Stimulated activated CD4-positive, alpha-beta T cell treated with anti-CD3 and anti-CD28 coated beads, TNF-alpha, amount 100 ng/mL, for 4 hours (primary cell): Measurements from ENCODE around the gene MOCOS.
"Not testable (repeated sequence)": the region's sequence is repeated elsewhere in the genome, so short reads cannot be mapped to it uniquely, and the experiment has no call there.

Experiments used
- DNase-seq, 3 experiments: peaks; one replicate each; pipeline ENCODE4 v3.0.0-alpha.2; 2020; ENCODE audit warnings: low read depth in 3 of 3

The MOCOS gene

DNA sequence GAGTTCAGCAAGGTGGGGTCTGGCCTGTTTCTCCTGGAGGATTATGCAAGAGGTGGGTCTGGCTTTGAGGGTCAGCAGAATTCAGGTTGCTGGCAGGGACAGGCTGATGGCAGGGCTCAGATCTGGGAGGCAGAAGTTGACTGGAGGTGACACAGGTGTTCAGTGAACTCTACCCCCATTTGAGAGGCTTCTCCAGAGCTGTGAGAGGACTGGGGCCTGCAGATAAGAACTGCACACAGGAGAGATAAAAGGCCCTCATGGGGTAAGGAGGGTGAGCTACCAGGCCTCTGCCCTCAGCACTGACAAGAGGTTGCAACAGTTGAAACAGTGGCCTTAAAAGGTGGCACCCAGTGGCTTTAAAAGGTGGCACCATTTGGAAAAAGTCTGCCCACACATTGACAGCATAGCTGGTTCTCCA, 13.1 kb downstream of the MOCOS start:
- no peak for DNase-seq

DNA sequence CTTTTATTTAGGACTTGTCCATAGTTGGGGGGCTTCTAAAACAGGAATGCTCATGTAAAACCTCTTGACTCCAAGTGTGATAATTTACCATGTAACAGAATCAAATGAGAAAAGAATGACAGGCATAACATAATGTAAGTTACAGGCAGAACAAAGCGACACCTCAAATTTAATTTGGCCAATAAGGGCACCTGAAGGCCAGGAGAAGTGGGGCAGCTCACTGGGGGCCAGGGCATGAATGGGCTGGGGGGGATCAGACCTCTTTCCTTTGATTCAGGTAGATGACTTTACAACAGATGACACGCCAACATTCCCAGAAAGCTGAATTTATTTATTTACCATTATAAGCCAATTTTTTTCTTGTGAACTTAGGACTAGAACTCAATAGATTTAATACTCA, 14.5 kb downstream of the MOCOS start:
- no peak for DNase-seq

DNA sequence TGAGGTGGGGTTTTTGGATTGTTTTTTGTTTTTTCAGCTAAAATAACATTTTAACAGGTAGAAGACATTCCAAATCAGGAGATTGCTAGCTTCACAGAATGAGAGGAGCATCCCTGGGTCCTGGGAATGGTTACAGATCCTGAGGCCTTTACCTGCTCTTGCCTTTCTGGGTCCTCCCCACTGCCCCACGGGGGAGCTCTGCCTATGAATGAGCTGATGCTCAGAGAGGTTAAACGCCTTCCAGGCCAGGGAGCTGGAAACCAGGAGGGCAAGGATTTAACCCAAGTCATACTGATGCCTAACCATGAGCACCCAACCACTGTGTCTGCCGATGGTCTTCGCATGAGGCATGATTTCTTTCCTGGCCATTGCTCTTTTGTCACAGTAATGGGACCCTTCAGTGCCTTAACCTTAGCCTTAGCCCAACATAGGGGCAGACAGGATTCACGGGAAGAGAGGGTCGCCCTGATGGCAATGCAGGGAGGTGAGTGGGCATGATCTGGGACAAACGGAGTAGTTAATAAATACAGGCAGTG, 16.1 kb downstream of the MOCOS start:
- DNase-seq: no peak

DNA sequence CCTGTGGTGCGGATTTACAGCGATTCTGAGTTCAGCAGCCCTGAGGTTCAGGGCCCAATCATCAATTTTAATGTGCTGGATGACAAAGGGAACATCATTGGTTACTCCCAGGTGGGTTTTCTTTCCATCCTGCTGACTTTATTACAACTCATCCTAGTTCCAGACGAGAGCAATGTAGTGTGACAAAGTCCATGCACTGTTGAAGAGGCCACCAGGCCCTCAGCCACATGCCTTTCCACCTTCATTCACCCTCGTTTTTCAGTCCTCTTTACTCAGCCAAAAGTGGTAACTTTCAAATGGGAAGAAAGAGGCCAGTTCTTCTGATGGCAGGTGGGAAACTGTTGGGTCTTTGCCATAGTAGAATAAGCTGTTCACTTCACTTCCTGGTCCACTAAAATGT, 17.9 kb downstream of the MOCOS start:
- DNase-seq: no peak

DNA sequence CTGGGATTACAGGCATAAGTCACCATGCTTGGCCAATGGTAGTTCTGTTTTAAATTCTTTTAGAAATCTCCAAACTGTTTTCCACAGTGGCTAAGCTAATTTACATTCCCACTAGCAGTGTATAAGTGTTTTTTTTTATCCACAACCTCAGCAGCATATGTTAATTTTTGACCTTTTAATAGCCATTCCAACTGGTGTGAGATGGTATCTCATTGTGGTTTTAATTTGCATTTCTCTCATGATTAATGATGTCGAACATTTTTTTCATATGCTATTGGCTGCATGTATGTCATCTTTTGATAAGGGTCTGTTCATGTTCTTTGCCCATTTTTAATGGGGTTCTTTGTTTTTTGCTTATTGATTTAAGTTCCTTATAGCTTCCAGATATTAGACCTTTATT, 20.0 kb downstream of the MOCOS start:
- DNase-seq: no peak

DNA sequence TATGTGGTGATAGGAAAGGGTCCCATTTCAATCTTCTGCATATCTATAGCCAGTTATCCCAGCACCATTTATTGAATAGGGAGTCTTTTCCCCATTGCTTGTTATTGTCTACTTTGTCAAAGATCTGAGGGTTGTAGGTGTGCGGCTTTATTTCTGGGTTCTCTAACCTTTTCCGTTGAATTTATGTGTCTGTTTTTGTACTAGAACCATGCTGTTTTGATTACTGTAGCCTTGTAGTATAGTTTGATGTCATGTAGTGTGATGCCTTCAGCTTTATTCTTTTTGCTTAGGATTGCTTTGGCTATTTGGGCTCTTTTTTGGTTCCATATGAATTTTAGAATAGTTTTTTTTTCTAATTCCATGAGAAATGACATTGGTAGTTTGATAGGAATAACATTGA, 20.7 kb downstream of the MOCOS start:
- DNase-seq: not testable (repeated sequence)

DNA sequence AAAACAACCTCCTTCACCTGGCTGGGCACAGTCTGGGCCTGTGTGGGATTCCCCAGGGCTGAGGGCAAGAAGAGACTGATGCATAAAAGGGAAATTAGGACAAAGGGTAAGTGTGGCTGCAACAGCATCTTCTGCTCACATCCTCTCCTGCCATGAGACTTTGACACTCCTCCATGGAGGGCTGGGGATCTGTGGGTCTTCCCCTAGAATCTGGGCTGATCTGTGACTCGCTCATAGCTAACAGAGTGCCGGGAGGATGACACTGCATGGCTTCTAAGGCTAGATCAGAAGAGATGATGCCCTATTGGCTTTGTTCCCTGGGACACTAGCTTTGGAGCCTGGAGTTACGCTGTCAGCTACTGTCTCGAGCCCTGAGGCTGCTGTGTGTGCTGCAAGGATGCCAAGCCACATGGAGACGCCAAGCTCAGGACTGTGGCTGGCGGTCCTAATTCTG, 24.3 kb downstream of the MOCOS start:
- DNase-seq: no peak

DNA sequence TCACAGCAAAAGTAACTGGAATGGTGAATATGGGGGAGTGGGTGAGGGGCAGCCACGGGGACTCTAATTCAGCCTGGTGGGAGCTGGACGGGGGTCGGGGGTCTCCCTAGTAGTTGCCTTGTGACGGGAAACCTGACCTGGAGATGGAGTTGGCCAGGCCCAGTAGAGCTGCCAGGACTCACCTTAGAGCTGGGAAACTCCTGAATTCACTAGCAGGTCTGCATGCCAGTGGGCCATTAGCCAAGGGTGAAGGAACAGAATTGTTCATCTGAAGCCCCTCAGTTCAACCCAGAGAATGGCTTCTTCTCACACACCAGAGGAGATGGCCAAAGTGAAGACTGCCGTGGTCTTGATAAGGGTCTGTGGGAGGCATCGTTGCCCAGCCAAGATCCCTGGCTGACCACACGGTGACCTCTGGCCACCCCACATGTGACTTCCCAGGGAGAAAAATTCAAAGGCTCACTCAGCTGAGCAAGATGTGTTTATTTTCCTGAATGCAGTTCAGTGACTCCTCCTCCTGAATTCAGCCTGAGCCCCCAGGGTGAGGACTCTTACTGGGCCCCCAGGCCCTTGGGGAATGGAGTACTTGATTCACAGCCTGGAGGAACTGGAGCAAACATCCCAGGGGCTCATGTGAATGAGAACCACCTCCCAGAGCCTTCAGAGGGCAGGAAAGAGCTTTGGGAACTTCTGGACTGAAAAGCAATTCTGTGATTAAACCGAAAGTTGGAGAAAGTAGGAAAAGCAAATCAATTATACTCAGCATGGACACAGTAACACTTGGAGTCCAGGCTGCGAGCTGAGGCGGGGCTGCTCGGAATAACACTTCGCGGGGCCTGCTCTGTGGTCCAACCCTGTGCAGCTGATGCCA, 25.2 kb downstream of the MOCOS start:
- DNase-seq: no peak

DNA sequence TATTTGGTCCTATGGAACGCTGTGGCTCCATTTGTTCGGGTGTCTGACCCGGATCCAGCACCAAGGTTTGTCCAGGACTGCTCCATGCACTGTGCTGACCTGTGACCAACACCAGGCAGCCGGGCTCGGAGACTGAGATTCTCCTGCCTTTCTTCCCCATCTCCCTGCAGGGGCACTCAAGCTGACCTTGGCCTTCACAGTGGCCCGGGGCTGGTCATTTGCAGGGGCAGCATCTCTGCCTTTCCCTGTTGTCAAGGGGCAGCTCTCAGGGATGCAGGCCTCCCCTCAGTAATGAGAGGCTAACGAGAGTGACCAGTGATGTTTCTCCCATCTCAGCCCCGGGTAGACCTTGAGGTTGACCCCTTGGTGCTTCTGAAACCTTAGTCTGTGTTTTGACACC, 27.5 kb downstream of the MOCOS start:
- DNase-seq: no peak

DNA sequence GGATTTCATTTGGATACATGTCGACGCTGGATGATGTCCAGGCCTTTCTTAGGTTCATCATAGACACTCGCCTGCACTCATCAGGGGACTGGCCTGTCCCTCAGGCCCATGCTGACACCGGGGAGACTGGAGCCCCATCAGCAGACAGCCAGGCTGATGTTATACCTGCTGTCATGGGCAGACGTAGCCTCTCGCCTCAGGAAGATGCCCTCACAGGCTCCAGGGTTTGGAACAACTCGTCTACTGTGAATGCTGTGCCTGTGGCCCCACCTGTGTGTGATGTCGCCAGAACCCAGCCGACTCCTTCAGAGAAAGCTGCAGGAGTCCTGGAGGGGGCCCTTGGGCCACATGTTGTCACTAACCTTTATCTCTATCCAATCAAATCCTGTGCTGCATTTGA, 28.3 kb downstream of the MOCOS start:
- DNase-seq: no peak

DNA sequence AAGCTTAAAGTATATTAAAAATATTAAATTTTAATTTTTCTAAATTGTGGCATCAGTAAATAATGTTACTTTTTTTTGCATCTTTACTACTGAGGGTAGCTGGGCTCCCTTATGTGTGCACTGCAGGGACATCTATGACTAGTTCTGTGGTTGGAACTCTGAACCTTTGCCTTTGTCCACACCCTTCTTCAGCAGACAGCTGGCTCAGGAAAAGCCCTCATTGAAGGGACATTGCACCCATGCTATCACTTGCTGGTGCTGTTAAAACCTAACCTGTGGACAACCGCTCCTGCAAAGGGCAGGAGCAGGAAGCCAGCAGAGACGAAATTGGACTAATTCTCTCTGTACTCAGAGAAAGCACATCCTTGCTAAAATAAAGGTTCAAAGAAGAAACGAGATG, 30.1 kb downstream of the MOCOS start:
- no peak for DNase-seq

DNA sequence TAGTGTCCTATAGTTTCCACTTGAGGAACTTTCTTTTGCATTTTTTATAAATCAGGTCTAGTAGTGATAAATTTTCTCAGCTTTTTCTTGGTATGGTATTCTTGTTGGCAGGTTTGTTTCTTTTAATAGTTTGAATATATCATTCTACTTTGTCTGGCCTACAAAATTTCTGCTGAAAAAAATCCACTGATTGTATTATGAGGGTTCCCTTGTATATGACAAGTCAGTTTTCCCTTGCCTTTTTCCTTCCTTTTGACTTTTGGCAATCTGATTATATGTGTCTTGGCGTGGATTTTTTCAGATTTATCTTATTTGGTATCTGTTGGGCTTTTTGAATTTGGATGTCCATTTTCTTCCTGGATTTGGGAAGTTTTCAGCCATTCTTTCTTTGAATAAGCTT, 41.9 kb downstream of the MOCOS start:
- no peak for DNase-seq

DNA sequence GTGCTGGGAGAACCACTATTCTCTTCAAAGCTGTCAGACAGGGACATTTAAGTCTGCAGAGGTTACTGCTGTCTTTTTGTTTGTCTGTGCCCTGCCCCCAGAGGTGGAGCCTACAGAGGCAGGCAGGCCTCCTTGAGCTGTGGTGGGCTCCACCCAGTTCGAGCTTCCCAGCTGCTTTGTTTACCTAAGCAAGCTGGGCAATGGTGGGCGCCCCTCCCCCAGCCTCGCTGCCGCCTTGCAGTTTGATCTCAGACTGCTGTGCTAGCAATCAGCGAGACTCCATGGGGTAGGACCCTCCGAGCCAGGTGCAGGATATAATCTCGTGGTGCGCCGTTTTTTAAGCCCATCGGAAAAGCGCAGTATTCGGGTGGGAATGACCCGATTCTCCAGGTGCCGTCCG, 53.2 kb downstream of the MOCOS start:
- DNase-seq: not testable (repeated sequence)

DNA sequence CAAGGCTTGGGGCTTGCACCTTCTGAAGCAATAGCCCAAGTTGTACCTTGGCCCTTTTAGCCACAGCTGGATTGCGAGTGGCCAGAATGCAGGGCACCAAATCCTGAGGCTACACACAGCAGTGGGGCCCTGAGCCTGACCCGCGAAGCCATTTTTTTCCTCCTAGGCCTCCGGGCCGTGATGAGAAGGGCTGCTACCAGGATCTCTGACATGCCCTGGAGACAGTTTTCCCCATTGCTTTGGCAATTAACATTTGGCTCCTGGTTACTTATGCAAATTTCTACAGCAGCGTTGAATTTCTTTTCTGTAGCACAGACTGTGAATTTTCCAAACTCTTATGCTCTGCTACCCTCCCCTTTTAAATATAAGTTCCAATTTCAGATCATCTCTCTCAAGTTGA, 54.5 kb downstream of the MOCOS start:
- no peak for DNase-seq

DNA sequence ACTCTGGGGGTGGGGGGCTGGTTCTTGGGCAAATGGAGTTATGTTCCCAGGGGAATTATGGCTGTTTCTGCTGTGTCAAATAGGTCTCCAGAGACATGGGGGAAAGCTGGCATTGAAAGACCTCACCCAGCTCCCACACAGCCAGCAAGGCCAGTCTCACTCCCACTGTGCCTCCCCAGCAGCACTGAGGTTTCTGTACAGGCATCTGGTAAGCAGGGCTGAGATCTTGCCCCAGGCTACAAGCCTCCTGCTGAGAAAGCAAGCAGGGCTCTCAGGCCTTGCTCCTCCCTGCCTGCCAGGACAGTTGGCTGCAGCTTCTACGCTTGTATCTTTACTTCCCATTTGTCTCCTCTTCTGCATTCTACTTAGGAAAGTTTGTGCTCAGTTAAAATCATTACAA, 59.7 kb downstream of the MOCOS start:
- DNase-seq: no peak

DNA sequence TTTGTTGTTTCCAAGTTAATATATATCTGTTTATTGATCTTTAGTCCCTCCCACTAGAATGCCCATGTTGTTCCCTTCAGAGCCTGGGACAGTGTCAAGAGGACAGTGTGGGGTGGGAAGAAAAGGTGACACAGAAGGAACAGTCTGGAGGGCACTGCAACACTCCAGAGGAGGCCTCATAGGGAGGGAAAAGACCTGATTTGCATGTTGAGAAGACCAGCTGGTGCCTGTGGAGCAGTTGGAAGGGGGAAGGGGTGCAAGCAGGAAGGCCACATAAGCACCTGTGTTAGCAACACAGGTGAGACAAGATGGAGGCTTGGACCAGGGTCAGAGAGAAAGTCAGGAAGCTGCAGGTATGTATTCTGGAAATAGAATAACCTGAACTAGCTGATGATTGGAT, 62.1 kb downstream of the MOCOS start:
- no peak for DNase-seq

DNA sequence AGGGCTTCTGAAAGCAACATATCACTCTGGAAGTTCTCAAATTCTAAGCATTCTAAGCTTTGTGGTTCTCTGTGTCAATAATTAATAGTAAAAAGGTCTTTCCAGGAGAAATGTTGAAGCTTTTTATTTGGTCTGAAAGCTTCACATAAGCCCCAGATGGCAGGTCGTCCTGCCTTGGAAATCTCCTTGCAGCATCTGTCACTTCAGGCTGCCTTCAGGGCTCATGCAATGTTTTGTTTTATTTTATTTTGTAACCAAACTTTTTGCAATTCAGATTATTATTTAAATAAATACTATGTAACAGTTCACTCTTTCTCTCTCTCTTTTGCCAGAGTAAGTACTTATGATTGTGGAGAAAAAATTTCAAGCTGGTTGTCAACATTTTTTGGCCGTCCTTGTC, 63.5 kb downstream of the MOCOS start:
- DNase-seq: no peak

DNA sequence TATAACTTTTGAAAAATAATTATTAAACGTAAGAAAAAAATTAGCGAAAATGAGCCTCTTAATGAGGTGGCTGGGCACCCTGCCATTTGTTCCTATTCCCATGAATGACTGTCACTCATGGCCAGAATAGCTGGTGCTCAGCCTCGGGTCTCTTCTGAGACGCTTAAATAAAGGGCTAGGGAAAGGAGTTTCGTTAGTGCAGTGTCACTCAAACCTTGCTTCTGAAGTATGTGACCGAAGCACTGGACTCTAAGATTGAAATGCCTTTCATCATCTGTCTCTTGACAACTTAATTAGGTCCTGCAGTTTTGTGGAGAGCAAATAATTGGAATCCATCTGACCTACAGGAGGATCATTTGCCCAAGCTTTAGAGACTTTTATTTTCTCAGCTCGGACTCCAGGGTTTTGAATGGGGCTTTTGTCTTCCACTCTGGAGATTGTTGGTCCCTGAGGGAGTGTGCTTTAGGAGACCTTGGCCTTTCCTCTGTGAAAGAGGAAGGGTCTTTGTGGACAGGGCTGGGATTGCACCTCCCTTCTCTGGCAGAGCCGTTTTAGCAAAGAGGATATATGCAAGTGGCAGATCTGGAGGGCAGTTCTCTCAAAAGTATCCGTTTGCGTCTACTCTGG, 67.9 kb downstream of the MOCOS start:
- no peak for DNase-seq

DNA sequence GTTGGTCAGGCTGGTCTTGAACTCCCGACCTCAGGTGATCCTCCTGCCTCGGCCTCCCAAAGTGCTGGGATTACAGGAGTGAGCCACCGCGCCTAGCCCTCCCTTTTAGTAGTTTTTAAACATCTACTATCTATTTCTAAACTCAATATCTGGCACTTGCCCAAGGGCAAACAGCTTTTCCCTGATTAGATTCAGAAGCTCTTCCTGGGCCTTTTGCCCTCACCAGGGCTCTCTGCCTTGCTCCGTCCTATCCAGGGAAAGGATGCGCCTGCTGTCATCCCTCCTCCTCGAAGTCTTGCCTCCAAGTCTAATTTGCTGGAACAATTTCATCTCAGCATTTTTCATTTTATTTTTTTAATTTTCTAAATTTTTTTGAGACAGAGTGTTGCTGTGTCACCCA, 68.8 kb downstream of the MOCOS start:
- no peak for DNase-seq

DNA sequence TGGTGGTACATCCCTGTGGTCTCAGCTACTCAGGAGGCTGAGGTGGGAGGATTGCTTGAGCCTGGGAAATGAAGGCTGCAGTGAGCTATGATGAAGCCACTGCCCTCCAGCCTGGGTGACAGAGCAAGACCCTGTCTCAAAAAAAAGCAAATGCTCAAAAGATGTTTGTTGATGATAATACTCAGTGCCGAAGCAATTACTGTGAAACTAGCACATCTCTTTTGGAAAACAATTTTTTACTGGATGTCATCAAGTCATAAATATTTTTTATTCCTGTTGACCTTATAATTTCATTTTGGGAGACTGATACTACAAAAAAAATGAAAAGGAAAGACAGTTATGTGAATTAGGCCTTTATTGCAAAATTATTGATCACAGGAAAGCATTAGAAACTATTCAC, 75.7 kb downstream of the MOCOS start:
- DNase-seq: no peak

DNA sequence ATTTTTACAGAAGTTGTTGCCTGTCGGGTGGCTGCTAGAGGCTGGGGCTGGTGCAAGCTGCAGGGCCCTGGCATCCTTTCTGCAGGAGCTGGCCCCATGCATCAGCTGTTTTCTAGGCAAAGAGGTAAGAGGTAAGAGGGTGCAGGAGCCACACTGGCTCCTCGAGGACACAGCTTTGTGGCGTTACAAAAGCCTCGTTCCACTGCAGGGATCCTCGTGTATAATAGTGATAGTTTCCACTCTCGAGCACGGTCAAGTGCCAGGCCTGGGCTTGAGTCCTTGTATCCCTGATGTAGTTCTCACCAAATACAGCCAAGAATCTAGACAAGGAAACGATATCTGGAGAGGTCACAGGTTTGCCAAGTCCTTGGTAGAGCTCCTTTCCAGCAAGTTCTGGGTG, 77.0 kb downstream of the MOCOS start:
- no peak for DNase-seq

DNA sequence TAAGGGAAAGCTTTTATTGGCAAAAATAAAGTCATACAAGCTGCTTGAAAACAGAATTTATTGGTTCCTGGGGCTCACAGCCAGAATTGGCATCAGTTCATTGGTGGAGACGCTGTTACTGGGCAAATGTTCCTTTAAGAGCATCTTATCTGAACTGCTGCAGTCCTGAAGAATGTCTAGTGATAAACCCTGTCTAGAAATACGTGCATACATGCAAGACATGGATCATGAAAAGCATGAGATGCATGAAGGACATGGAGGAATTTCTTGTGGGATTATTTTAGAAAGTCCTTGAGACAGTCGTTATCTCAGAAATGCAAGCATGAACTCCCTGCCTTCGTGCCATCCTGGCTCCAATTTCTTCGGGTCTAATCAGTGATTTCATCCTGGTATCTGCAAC, 77.7 kb downstream of the MOCOS start:
- no peak for DNase-seq

DNA sequence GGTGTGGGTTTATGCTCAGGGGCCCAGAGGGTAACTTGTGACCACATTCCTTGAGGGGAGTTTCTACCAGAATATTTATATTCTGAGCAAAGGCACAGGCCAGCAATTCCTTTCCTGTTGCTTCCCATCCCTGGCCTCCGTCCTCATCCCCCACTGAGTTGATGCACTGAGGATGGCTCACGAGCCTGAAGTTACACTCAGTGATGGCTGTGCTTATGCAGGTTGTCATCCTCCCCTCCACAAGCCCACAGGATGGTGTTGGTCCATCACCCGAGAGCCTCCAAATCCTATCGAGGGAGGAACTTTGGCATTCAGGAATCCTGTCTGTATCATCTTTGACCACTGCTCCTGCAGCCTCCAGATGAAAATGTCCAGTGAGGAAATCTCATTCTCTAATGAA, 81.9 kb downstream of the MOCOS start:
- no peak for DNase-seq
